ENCODE results near the gene ACVR2A.
A peak's percentile ranks its signal among the peaks of the same experiment; 100 is the strongest.

ACVR2A gene

GRCh38 chr2:147846412-147847081 lies 1.7 kb downstream of the ACVR2A start:
- H3K4me3 ChIP-seq (ENCODE audit: insufficient read length, low read depth) = peak overlapping the region; percentile 75
- no peak for TF ChIP-seq SUZ12 (IDR thresholded peaks at IDR 0.05; ENCODE audit: extremely low read depth, insufficient read depth, insufficient read length)
- no peak for TF ChIP-seq YY1 (IDR thresholded peaks at IDR 0.05; ENCODE audit: insufficient read depth, insufficient read length)
- no peak for TF ChIP-seq ZNF274 (IDR thresholded peaks at IDR 0.05; ENCODE audit: low read depth, low read length)

GRCh38 chr2:147847746-147848391 lies 3.0 kb downstream of the ACVR2A start:
- Histone ChIP-seq H3K4me1 (ENCODE audit: insufficient read depth, insufficient read length) (no peaks in the 10 kb centered on the region), H3K36me3 (ENCODE audit: insufficient read depth, insufficient read length, low read length) (no peaks in the 10 kb centered on the region), H3K27me3 (ENCODE audit: insufficient read depth, insufficient read length) (no peaks in the 10 kb centered on the region), H3K9ac (ENCODE audit: insufficient read length, low read depth) (no peak overlapping the region), H3K4me3 (ENCODE audit: insufficient read length, low read depth) (no peak overlapping the region), H3K9me3 (ENCODE audit: insufficient read depth, low read length) (no peaks in the 10 kb centered on the region)
- no peak for TF ChIP-seq YY1 (IDR thresholded peaks at IDR 0.05; ENCODE audit: insufficient read depth, insufficient read length)
- no peak for DNase-seq (ENCODE audit: low read depth, low spot score)

More at GRCh38 chr2:147846412-147847081, 1.7 kb downstream of the ACVR2A start:
- H3K4me1 ChIP-seq (ENCODE audit: insufficient read depth, insufficient read length) = no peaks in the 10 kb centered on the region
- no peaks in the 10 kb centered on the region for H3K27me3 ChIP-seq (ENCODE audit: insufficient read depth, insufficient read length)
- no peak for DNase-seq (ENCODE audit: low read depth, low spot score)
- H3K36me3 ChIP-seq (ENCODE audit: insufficient read depth, insufficient read length, low read length) = no peaks in the 10 kb centered on the region
- H3K9me3 ChIP-seq (ENCODE audit: insufficient read depth, low read length) = no peaks in the 10 kb centered on the region
- H3K9ac ChIP-seq (ENCODE audit: insufficient read length, low read depth) = no peak overlapping the region

GRCh38 chr2:147850838-147851237 lies 6.0 kb downstream of the ACVR2A start:
- DNase-seq (ENCODE audit: low read depth, low spot score) = no peak
- no peaks in the 10 kb centered on the region for H3K4me1 ChIP-seq (ENCODE audit: insufficient read depth, insufficient read length)
- no peaks in the 10 kb centered on the region for H3K27me3 ChIP-seq (ENCODE audit: insufficient read depth, insufficient read length)
- H3K4me3 ChIP-seq (ENCODE audit: insufficient read length, low read depth) = no peak overlapping the region
- TF ChIP-seq YY1 (IDR thresholded peaks at IDR 0.05; ENCODE audit: insufficient read depth, insufficient read length) = no peak
- no peak overlapping the region for H3K9ac ChIP-seq (ENCODE audit: insufficient read length, low read depth)
- no peaks in the 10 kb centered on the region for H3K36me3 ChIP-seq (ENCODE audit: insufficient read depth, insufficient read length, low read length)
- no peaks in the 10 kb centered on the region for H3K9me3 ChIP-seq (ENCODE audit: insufficient read depth, low read length)

GRCh38 chr2:147851244-147851930 lies 6.6 kb downstream of the ACVR2A start:
- H3K9ac ChIP-seq (ENCODE audit: insufficient read length, low read depth) = no peak overlapping the region
- H3K9me3 ChIP-seq (ENCODE audit: insufficient read depth, low read length) = no peaks in the 10 kb centered on the region
- H3K27me3 ChIP-seq (ENCODE audit: insufficient read depth, insufficient read length) = no peaks in the 10 kb centered on the region
- H3K4me3 ChIP-seq (ENCODE audit: insufficient read length, low read depth) = no peak overlapping the region
- no peak for DNase-seq (ENCODE audit: low read depth, low spot score)
- TF ChIP-seq SUZ12 (IDR thresholded peaks at IDR 0.05; ENCODE audit: extremely low read depth, insufficient read depth, insufficient read length) (no peak), ZNF274 (IDR thresholded peaks at IDR 0.05; ENCODE audit: low read depth, low read length) (no peak), YY1 (IDR thresholded peaks at IDR 0.05; ENCODE audit: insufficient read depth, insufficient read length) (no peak)
- H3K4me1 ChIP-seq (ENCODE audit: insufficient read depth, insufficient read length) = no peaks in the 10 kb centered on the region
- no peaks in the 10 kb centered on the region for H3K36me3 ChIP-seq (ENCODE audit: insufficient read depth, insufficient read length, low read length)

GRCh38 chr2:147854557-147855134 lies 9.8 kb downstream of the ACVR2A start:
- no peak for DNase-seq (ENCODE audit: low read depth, low spot score)
- no peak overlapping the region for H3K4me3 ChIP-seq (ENCODE audit: insufficient read length, low read depth)
- H3K27me3 ChIP-seq (ENCODE audit: insufficient read depth, insufficient read length) = no peaks in the 10 kb centered on the region
- H3K9me3 ChIP-seq (ENCODE audit: insufficient read depth, low read length) = no peaks in the 10 kb centered on the region
- no peaks in the 10 kb centered on the region for H3K36me3 ChIP-seq (ENCODE audit: insufficient read depth, insufficient read length, low read length)
- no peak for TF ChIP-seq SUZ12 (IDR thresholded peaks at IDR 0.05; ENCODE audit: extremely low read depth, insufficient read depth, insufficient read length)
- no peak for TF ChIP-seq YY1 (IDR thresholded peaks at IDR 0.05; ENCODE audit: insufficient read depth, insufficient read length)
- no peak for TF ChIP-seq ZNF274 (IDR thresholded peaks at IDR 0.05; ENCODE audit: low read depth, low read length)
- H3K4me1 ChIP-seq (ENCODE audit: insufficient read depth, insufficient read length) = no peaks in the 10 kb centered on the region
- H3K9ac ChIP-seq (ENCODE audit: insufficient read length, low read depth) = no peak overlapping the region

- no peak overlapping the region for H3K9ac ChIP-seq (ENCODE audit: insufficient read length, low read depth)
- no peaks in the 10 kb centered on the region for H3K9me3 ChIP-seq (ENCODE audit: insufficient read depth, low read length)
- H3K36me3 ChIP-seq (ENCODE audit: insufficient read depth, insufficient read length, low read length) = no peaks in the 10 kb centered on the region
- no peak overlapping the region for H3K4me3 ChIP-seq (ENCODE audit: insufficient read length, low read depth)
- H3K27me3 ChIP-seq (ENCODE audit: insufficient read depth, insufficient read length) = no peaks in the 10 kb centered on the region
- H3K4me1 ChIP-seq (ENCODE audit: insufficient read depth, insufficient read length) = no peaks in the 10 kb centered on the region
- no peak for DNase-seq (ENCODE audit: low read depth, low spot score)
- TF ChIP-seq ZNF274 (IDR thresholded peaks at IDR 0.05; ENCODE audit: low read depth, low read length) (no peak), SUZ12 (IDR thresholded peaks at IDR 0.05; ENCODE audit: extremely low read depth, insufficient read depth, insufficient read length) (no peak), YY1 (IDR thresholded peaks at IDR 0.05; ENCODE audit: insufficient read depth, insufficient read length) (no peak)
Measured at GRCh38 chr2:147855316-147855715, 10.5 kb downstream of the ACVR2A start.

DNA sequence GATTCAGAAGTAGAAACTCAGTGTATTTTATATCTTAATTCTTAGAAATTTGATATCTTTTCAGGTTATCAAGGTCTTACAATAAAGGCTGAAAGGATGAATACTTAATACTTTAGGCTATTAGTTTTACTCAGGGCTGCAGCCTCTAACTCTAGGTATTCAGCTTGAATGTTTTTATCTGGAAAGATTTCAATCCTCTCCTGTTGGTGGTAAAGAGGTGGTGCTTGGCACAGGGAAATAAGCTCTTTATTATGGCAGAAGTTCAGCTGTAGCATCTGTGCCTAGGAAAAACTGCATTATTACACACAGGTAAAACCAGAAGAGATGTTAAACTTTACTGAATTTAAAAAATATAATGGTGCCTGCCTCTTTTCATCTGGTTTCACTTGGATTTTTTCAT lies 11.1 kb downstream of the ACVR2A start:
- H3K4me1 ChIP-seq (ENCODE audit: insufficient read depth, insufficient read length) = no peaks in the 10 kb centered on the region

More for the DNA sequence above, 11.1 kb downstream of the ACVR2A start:
- Histone ChIP-seq H3K36me3 (ENCODE audit: insufficient read depth, insufficient read length, low read length) (no peaks in the 10 kb centered on the region), H3K9ac (ENCODE audit: insufficient read length, low read depth) (no peak overlapping the region), H3K27me3 (ENCODE audit: insufficient read depth, insufficient read length) (no peaks in the 10 kb centered on the region), H3K9me3 (ENCODE audit: insufficient read depth, low read length) (no peaks in the 10 kb centered on the region), H3K4me3 (ENCODE audit: insufficient read length, low read depth) (no peak overlapping the region)
- no peak for DNase-seq (ENCODE audit: low read depth, low spot score)
- TF ChIP-seq SUZ12 (IDR thresholded peaks at IDR 0.05; ENCODE audit: extremely low read depth, insufficient read depth, insufficient read length) = no peak
- no peak for TF ChIP-seq YY1 (IDR thresholded peaks at IDR 0.05; ENCODE audit: insufficient read depth, insufficient read length)
- TF ChIP-seq ZNF274 (IDR thresholded peaks at IDR 0.05; ENCODE audit: low read depth, low read length) = no peak
